Lower lobe of right lung (tissue), 2 donors: Measurements from ENCODE around the gene TNFRSF8. TPM values are rescaled to one million over a fixed set of nuclear protein-coding genes. Genes with fewer than 3 reads are reported as not detected.
"Not testable (repeated sequence)": the region's sequence is repeated elsewhere in the genome, so short reads cannot be mapped to it uniquely, and the experiment has no call there.

Experiments
- ATAC-seq, 2 donors: fragments of 200-7000 bp; cut with Tn5 transposase; one replicate each; pipeline ENCODE4 v1.9.1; 2020 to 2022; ENCODE audit warnings: mild to moderate bottlenecking in 2 of 2, moderate library complexity in 2 of 2
- DNase-seq: peaks from one replicate; pipeline ENCODE4 v3.0.0-alpha.2; 2020
- H3K27ac ChIP-seq: fragments of 200-600 bp; one replicate; pipeline ENCODE4 v1.8.0; 2022
- H3K27me3 ChIP-seq: fragments of 200-600 bp; one replicate; pipeline ENCODE4 v1.8.0; 2022; ENCODE audit warnings: low read depth
- H3K36me3 ChIP-seq: fragments of 200-600 bp; one replicate; pipeline ENCODE4 v1.8.0; 2022; ENCODE audit warnings: mild to moderate bottlenecking
- H3K4me1 ChIP-seq: fragments of 200-600 bp; one replicate; pipeline ENCODE4 v1.8.0; 2022
- H3K4me3 ChIP-seq: fragments of 200-600 bp; one replicate; pipeline ENCODE4 v1.8.0; 2022; ENCODE audit warnings: mild to moderate bottlenecking
- H3K9me3 ChIP-seq: fragments of 200-600 bp; one replicate; pipeline ENCODE4 v1.8.0; 2022
- intact Hi-C: fragments of 100-400 bp; cut with DNase I; formaldehyde crosslinking; loops from one replicate; pipeline ENCODE4 v1.11.0; 2022
- total RNA-seq: library from RNA; stranded (reverse); fragmentation: NEBNext Ultra II Directional; extraction: Animal tissue kit (Norgen Biotek cat#: 25700); gene quantifications from one replicate; pipeline ENCODE4 v1.2.1, GENCODE V29; 2021
- TF ChIP-seq, protein P1 (sequence below): fragments of 200-600 bp; IDR thresholded peaks from one replicate; pipeline ENCODE4 v1.8.0; 2022; ENCODE audit warnings: antibody characterized with exemption, mild to moderate bottlenecking
- donor health status: DM: no; HTN: yes; CAD: no; lungs with severe emphysema.

Gene TNFRSF8
- total RNA-seq, 1 donor from 2014 or later: 2.7 TPM

DNA sequence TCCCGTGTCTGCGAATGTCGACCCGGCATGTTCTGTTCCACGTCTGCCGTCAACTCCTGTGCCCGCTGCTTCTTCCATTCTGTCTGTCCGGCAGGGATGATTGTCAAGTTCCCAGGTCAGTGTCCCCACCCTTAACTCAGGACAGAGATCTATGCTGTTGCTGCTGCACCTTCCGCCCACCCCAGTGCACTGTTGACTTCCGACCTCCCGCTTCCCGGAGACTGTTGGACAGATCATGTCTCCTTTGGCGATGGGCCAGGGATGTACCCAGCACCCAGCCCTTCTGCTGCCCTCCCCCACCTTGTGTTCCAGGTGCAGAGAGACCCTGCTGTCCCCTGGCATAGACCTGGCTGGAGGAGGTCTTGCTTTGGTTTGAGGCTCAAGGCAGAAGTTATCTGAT lies 41.3 kb downstream of the TNFRSF8 start:
- H3K9me3 ChIP-seq: no peaks in the 10 kb centered on the region
- no peaks in the 10 kb centered on the region for H3K27me3 ChIP-seq
- no peak overlapping the region for H3K4me3 ChIP-seq
- intact Hi-C loops: no loop called here
- H3K4me1 ChIP-seq: no peaks in the 10 kb centered on the region
- H3K27ac ChIP-seq: no peak overlapping the region
- no peak for ATAC-seq
- no peaks in the 10 kb centered on the region for H3K36me3 ChIP-seq
- TF ChIP-seq, protein P1, sequence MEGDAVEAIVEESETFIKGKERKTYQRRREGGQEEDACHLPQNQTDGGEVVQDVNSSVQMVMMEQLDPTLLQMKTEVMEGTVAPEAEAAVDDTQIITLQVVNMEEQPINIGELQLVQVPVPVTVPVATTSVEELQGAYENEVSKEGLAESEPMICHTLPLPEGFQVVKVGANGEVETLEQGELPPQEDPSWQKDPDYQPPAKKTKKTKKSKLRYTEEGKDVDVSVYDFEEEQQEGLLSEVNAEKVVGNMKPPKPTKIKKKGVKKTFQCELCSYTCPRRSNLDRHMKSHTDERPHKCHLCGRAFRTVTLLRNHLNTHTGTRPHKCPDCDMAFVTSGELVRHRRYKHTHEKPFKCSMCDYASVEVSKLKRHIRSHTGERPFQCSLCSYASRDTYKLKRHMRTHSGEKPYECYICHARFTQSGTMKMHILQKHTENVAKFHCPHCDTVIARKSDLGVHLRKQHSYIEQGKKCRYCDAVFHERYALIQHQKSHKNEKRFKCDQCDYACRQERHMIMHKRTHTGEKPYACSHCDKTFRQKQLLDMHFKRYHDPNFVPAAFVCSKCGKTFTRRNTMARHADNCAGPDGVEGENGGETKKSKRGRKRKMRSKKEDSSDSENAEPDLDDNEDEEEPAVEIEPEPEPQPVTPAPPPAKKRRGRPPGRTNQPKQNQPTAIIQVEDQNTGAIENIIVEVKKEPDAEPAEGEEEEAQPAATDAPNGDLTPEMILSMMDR: no peak
- no peak for DNase-seq

DNA sequence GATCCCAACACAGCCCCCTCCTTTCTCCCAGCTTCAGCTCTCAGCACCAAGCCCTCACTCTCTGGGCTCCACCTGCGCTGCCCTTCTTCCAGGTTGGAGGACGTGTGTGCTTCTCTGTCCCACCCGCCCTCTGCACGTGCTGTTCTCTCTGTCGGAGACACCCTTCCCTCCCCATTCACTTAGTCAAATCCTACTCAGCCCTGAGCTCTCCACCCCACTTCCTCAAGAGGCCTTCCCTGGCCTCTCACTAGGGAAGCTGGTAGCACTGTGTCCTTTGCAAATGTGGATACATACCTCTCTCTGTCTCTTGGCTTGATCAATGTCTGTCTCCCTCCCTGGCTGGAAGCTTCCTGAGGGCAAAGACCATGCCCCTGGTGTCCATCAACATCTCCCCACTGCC lies 43.0 kb downstream of the TNFRSF8 start:
- no peak overlapping the region for H3K27ac ChIP-seq
- no peaks in the 10 kb centered on the region for H3K4me1 ChIP-seq
- H3K36me3 ChIP-seq: no peaks in the 10 kb centered on the region
- no peak for DNase-seq
- H3K9me3 ChIP-seq: no peaks in the 10 kb centered on the region
- TF ChIP-seq, protein P1: no peak
- no peak overlapping the region for H3K4me3 ChIP-seq
- intact Hi-C loops: no loop called here
- H3K27me3 ChIP-seq: no peaks in the 10 kb centered on the region
- ATAC-seq: no peak

DNA sequence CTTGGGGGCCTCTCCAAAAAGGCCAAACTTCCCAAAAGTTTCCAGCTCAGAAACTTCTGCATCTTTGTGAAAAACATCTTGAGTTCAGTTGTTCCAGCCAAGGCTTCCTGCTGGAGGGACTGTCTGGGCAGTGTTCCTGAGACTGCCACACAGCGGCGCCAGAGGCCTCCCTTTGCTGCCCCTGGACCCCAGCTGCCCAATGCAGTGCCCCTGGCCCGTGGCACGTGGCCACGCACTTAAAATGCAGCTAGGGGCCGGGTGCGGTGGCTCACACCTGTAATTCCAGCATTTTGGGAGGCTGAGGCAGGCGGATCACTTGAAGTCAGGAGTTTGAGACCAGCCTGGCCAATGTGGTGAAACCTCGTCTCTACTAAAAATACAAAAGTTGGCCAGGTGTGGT lies 43.8 kb downstream of the TNFRSF8 start:
- not testable (repeated sequence) for H3K9me3 ChIP-seq, DNase-seq

DNA sequence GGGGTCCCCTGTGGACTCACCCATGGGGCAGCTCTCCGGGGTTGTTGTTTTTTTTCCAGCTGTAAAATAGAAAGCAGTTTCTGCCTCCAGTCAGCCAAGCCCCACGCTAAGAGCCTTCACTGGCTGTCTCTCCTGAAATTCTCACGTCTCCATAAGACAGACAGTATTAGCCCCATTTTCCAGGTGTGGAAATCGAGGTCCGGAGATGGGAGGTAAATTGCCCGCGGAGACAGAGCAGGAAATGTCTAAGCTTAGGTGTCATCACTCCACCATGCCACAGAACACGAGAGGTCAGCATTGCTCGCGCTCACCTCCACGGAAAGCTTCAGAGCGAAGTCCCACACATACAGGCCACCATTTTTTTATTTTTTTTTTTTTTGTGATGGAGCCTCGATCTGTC lies 44.6 kb downstream of the TNFRSF8 start:
- no peak for DNase-seq
- no peak for ATAC-seq
- intact Hi-C loops: no loop called here
- no peaks in the 10 kb centered on the region for H3K36me3 ChIP-seq
- no peaks in the 10 kb centered on the region for H3K9me3 ChIP-seq
- TF ChIP-seq, protein P1: no peak
- H3K27me3 ChIP-seq: no peaks in the 10 kb centered on the region
- no peak overlapping the region for H3K4me3 ChIP-seq
- no peak overlapping the region for H3K27ac ChIP-seq
- H3K4me1 ChIP-seq: no peaks in the 10 kb centered on the region

More for the DNA sequence above, 43.8 kb downstream of the TNFRSF8 start:
- TF ChIP-seq, protein P1: peak; percentile 20
- H3K36me3 ChIP-seq, H3K27ac ChIP-seq, H3K27me3 ChIP-seq, H3K4me1 ChIP-seq, H3K4me3 ChIP-seq, intact Hi-C loops, ATAC-seq: not testable (repeated sequence)

DNA sequence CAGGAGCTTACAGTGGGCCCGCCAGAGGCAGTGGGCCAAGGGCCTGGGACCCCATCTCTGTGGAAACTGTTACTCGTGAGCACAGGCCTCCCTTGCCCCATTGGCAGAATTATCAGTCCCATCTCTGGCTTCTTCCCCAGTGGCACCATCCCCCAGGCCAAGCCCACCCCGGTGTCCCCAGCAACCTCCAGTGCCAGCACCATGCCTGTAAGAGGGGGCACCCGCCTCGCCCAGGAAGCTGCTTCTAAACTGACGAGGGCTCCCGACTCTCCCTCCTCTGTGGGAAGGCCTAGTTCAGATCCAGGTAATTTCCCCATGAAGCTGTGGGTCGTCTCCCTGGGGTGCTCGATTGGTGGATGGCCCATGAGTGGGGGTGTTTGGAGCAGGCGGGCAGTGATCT lies 46.8 kb downstream of the TNFRSF8 start:
- Histone ChIP-seq H3K4me3 (no peak overlapping the region), H3K27me3 (no peaks in the 10 kb centered on the region), H3K4me1 (no peaks in the 10 kb centered on the region), H3K9me3 (no peaks in the 10 kb centered on the region), H3K27ac (no peak overlapping the region), H3K36me3 (no peaks in the 10 kb centered on the region)
- intact Hi-C loops: no loop called here
- DNase-seq: no peak
- ATAC-seq: no peak
- TF ChIP-seq, protein P1: no peak

DNA sequence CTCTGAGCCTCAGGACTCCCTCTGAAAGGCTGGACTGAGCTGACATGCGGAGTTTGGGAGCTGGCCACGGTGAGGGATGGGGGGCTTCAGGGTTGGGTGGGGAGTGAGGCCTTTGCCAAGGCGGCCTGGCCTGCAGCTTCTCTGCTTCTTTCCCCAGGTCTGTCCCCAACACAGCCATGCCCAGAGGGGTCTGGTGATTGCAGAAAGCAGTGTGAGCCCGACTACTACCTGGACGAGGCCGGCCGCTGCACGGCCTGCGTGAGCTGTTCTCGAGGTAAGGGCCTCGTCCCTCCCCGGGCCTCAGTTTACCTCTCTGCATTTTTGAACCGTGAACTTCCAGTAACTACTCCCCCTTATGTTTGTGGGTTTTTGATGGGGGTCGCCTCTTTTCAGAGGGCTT lies 48.6 kb downstream of the TNFRSF8 start:
- no peak for ATAC-seq
- Histone ChIP-seq H3K4me3 (no peak overlapping the region), H3K9me3 (no peaks in the 10 kb centered on the region), H3K4me1 (no peaks in the 10 kb centered on the region), H3K27ac (no peak overlapping the region), H3K36me3 (no peaks in the 10 kb centered on the region), H3K27me3 (no peaks in the 10 kb centered on the region)
- DNase-seq: no peak
- TF ChIP-seq, protein P1: no peak
- intact Hi-C loops: no loop called here
